ENCODE data around the gene PAPPA.

Gene PAPPA

DNA sequence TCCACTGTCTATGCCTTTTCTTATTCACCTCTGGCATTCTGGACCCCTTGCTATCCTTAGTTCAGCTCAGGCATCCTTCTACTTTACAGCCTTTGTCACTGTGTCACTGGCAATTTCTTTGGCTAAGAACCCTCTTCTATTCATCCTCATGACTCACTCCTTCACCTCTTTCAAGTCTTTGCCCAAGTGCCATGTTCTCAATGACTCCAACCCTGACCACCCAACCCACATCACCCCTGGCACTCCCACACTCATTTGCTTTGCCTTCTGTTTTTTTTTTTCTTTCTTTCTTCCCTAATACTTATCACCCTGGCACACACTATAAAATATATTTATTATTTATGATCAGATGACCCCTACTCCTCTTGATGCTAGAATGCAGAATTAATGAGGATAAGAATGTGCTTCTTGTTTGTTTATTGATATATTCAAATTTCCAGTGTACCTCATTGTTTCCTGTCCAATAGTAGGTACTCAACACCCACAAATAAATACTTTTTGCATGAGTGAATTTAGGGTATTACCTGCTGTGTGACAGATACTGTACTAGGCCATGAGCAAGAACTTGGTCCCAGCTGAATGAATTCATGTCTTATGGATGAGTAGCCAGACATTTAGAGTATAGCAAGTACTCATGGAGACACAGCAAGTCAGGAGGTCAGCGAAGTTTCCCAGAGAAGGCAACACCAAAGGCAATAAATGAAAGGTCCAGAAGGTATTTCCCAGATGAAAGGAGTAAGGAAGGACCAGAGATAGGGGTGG, 236.1 kb downstream of the PAPPA start:
- H3K4me3 ChIP-seq (ENCODE audit: low read length): no peak overlapping the region
- DNase-seq (ENCODE audit: low read depth, low spot score): no peak

DNA sequence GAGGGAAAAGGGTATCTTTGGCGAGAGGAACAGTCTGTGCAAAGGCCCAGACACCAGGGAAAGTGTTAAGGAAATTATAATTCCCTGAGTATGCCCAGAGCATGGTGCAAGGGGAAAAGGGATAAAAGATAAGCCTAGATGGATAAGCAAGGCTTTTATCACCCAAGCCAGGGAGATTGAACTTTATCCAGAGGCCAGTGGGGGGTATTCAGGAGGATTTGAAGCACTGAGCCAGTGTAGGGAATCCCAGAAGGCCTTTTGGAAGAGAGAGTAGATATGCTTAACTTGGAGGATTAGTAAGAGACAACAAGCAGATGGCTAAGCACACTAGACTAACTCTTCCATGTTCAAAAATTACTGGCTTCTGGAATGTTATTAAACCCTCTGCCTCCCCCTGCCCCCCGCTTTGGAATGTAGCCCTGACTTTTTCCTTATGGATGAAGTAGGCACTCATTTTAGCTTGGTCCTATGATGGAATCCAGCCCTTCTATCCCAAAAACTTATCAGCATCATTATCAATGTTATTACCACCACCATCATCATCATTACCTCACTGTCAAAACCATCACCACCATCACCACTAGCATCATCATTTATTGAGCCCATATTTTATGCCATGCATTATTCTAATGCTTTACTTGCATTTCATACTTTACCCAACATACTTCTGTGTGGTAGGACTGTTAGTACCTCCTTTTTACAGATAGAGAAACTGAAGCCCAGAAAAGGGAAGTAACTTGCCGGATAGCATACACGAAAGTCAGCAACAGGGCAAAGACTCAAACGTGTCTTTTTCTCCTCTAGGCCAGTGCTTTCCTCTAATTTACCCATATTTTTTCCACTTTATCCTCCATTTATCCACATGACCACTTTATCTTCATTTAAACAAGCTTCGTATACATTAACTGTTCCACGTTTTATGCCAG, 237.0 kb downstream of the PAPPA start:
- DNase-seq (ENCODE audit: low read depth, low spot score): no peak
- H3K4me3 ChIP-seq (ENCODE audit: low read length): no peak overlapping the region

DNA sequence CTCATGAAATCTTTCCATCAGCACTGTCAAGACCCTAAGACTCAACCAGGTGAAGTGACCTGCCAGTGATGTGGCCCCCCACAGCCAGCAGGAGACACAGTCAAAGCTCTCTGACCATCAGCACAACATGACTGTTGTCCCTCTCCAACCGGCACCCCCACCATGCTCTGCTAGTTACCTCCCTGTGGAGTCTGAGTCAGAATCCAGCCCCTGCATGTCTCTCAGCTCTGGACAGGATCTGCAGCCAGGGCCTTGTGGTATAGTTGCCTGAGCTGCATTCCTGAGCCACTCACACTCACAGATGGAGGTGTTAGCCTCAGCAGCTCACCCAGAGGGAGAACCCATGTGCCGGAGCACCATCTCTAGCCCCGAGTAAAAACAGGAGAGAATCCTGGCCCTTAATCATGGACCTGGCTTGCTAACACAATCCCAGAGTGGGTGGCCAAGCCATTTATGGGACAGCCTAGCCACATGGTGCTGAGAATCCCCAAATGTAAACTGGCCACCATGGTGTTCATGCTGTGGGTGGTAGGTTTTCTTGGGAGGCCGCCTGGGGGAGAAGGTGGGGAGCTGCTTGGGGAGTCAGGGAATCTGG, 237.8 kb downstream of the PAPPA start:
- no peak for DNase-seq (ENCODE audit: low read depth, low spot score)

DNA sequence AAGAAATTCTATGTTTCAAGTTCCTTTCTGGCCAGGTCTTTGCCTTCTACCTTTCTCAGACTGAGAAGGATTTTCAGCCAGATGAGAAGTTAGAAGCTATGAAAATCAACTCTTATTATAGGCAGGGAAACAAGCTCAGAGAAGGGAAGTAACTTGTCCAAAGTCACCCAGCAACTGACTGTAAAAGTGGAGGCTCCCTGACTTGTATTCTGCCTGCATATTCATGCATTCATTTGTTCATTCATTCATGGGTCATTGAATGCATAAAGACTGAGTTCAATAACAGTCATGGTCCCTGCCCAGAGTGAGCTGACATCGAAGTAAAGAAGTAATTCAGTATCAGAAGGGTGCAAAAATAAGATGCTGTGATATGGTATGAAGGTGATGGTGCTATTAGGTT, 239.6 kb downstream of the PAPPA start:
- DNase-seq (ENCODE audit: low read depth, low spot score): no peak
- H3K4me3 ChIP-seq (ENCODE audit: low read length): no peak overlapping the region

More for the DNA sequence above, 237.8 kb downstream of the PAPPA start:
- H3K4me3 ChIP-seq (ENCODE audit: low read length): no peak overlapping the region

DNA sequence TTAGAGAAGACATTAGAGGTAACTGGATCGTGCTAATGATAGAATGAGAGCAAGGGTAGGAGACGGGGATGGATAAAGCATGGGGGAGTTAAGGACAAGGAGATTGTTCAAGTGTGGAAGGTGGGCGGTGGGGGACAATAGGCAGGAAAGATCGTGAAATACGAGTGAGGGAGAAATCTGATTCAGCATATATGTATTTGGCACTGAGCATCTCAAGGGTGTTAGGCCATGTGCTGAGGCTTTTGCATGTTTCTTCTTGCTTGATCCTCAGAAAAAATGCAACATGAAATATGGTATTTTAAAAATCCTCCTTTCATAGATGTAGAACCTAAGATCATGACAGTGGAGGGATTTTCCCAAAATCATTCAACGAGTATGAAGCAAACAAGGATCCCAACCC, 240.5 kb downstream of the PAPPA start:
- no peak overlapping the region for H3K4me3 ChIP-seq (ENCODE audit: low read length)

DNA sequence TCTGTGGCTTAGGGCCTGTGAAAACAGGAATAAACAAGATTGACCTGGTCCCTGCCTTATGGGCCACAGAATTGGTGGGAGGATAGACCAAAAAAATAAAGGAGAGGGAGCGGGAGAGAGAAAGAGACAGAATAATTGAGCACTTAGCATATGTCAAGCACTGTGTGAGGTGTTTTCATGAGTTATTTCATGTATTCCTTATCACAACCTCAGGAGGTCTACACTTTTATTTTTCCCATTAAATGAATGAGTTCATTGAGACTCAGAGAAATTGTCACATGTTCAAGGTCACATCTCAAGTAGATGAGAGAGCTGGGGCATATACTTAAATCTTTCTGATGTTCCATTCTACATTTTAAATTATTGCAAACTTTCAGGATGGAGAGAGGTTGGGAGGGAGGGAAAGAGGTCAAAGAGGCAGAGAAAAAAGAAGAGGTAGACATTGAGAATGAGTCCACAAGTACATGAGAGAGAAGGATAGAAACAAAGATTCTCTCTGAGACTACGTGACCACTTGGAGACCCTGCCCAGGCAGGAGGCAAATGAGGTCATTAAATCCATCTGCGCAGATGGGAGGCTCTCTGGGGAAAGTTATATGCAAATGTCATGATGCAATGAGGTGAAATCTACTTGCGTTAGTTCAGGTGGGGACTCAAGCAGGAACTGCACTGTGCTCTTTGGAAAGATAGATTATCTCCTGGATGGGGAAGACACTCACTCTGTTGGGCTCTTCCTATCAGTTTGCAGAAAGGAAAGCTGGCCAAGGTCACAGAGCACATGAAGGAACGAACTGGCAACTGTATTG, 241.5 kb downstream of the PAPPA start:
- DNase-seq (ENCODE audit: low read depth, low spot score): no peak
- H3K4me3 ChIP-seq (ENCODE audit: low read length): no peak overlapping the region

More for the DNA sequence above, 240.5 kb downstream of the PAPPA start:
- DNase-seq (ENCODE audit: low read depth, low spot score): no peak

DNA sequence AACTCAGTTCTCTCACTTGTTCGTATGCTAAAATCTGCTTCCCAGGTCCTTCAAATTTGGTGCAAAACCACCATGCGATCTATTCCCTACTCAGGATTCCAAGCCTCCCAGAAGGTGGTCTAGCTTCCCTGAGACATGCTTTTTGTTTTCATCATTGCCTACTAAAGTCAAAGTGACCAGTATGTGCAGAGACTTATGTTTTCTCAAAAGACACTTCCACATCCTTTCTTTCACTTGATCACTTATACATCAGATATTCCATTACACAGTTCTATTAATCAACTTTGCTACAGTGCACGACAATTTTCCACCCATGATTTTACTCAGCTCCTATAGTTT, 242.1 kb downstream of the PAPPA start:
- no peak overlapping the region for H3K4me3 ChIP-seq (ENCODE audit: low read length)
- DNase-seq (ENCODE audit: low read depth, low spot score): no peak

DNA sequence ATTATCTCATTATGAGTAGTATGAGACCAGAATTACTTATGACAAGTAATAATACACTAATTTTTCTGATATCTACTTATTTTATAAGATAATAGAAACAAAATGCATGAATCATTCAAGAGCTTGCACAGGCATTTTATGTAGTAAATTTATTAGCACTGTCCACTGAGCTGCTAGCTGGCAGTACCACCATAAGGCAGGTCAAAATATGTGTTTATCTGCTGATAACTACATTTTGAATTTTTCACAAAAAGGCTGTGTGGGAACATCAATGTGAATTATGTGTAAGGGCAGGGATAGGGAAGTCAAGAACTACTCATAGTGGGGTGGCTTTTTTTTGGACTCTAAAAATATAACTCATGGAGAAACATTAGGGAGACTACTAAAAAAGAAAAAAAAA, 249.6 kb downstream of the PAPPA start:
- DNase-seq (ENCODE audit: low read depth, low spot score): no peak
- no peak overlapping the region for H3K4me3 ChIP-seq (ENCODE audit: low read length)

DNA sequence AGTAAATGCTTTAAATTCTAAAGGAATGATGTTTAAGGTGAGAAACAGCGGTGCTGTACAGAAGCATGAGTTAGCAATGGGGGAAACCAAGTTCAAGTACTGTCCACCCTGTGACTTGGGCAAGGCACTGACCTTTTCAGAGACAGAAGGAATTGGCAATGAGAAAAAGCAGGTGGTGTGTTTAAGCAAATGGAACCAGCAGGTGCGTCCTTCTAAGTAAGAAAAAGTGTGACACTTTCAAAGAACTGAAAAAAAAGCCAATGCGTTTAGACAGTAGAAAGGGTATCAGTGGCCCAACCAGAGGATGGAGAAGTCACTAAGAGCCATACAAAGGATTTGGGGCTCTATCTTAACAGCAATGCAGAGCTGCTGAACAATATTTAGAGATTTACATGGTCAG, 250.6 kb downstream of the PAPPA start:
- no peak overlapping the region for H3K4me3 ChIP-seq (ENCODE audit: low read length)
- no peak for DNase-seq (ENCODE audit: low read depth, low spot score)

DNA sequence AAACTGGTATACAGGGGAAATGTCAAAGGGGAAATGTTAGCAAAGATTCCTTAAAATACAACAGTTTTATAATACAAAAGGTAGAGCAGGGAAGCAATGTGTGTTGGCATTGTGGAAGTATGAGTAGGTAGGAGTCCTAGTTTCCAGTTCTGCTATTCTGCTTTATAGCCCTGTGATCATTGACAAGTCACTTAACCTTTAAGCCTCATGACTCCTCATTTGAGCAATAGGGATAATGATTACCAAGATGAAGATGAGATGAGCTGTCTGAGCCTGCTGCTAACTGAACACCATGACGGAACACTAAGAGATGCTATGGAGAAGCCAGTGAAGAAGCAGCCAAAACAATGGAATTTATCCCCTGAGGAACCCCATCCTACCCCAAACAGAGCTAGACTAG, 251.7 kb downstream of the PAPPA start:
- no peak for DNase-seq (ENCODE audit: low read depth, low spot score)
- H3K4me3 ChIP-seq (ENCODE audit: low read length): no peak overlapping the region

DNA sequence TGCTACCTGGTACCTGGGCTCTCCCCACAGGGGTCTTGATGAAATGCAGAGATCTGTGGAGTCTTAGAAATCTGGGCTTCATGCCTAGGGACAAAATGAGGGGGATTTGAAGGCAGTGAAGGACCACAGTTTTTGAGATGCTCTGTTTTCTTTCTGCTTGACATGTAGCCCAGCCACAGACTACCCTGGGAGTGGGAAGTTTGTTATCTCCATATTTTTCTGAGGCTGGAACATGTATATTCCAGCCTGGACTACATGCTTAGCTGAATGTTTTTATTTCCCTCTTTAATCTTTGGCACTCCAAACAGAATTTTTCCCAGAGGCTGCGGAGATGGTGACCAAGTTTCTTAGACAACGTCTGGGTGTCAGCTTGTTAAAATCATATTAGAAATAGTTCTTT, 252.9 kb downstream of the PAPPA start:
- H3K4me3 ChIP-seq (ENCODE audit: low read length): no peak overlapping the region
- DNase-seq (ENCODE audit: low read depth, low spot score): no peak

DNA sequence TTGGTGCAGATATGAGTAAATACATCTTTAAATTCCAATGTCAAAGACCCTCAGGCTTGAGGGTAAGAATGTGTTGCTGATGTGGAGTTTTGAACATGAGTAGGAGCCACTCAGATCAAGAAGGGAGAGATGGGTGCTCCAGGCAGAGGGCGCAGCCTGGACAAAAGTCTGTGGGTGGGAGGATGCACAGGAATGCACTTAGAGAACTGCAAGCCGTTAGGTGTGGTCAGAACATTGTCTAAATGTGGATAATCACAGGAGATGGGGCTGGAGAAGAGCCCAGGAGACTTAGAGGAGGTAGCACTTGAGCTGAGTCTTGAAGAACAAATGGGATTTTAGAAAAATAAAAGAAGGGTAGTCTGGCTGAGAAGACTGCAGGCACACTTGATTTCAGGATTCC, 255.5 kb downstream of the PAPPA start:
- no peak overlapping the region for H3K4me3 ChIP-seq (ENCODE audit: low read length)
- DNase-seq (ENCODE audit: low read depth, low spot score): no peak

DNA sequence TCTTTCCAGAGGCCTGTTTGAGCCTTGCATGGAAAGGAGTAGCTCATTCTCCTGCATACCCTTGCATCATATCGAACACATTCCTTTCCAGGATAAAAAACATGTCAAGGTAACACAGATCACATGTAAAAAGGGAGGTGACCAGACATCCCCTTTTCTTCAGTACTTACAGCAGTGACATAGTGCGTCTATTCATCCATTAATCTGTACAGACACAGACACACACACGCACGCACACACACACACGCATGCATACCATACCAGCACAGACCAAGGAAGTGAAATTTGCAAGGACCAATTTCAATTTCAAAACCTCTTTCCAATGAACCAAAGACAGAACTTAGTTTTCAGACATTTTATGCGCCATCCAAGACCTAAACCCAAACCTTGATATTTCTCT, 256.0 kb downstream of the PAPPA start:
- H3K4me3 ChIP-seq (ENCODE audit: low read length): no peak overlapping the region
- no peak for DNase-seq (ENCODE audit: low read depth, low spot score)

DNA sequence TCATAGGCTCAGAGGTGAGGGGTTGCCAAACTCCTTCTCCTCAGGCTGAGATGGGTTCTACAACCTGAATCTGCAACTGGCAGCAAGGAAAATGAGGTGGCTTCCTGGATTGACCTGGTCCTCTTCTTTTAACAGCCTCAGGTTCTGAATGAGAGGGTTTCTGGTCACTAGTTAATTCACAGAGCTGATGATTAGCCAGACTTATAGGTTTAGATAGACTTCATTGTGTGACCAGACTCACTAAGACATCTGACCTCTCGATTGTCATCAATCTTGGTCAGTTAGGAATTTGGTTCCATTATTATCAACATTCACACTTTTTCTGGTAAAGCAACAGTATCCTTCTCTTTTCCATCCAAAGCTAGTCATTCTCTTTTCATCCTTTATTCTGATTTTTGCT, 257.9 kb downstream of the PAPPA start:
- no peak overlapping the region for H3K4me3 ChIP-seq (ENCODE audit: low read length)
- no peak for DNase-seq (ENCODE audit: low read depth, low spot score)

DNA sequence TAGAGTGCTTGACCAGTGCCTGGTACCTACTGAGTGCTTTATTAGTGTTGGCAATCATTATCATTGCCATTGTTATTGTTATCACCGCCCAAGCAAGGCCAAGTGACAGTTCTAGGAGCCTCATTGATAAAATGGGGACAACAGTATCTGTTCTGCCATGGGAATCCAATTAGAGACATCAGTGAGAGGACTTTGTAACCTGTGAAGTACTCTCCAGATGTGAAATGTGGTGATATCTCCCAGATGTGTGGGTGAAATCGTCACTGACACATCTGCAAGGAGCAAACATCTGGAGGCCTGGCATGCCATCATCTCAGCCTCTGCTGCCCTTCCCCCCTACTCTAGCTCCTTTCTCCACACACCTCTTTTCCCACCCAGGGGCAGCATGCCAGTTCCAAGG, 260.8 kb downstream of the PAPPA start:
- H3K4me3 ChIP-seq (ENCODE audit: low read length): no peak overlapping the region
- DNase-seq (ENCODE audit: low read depth, low spot score): no peak

DNA sequence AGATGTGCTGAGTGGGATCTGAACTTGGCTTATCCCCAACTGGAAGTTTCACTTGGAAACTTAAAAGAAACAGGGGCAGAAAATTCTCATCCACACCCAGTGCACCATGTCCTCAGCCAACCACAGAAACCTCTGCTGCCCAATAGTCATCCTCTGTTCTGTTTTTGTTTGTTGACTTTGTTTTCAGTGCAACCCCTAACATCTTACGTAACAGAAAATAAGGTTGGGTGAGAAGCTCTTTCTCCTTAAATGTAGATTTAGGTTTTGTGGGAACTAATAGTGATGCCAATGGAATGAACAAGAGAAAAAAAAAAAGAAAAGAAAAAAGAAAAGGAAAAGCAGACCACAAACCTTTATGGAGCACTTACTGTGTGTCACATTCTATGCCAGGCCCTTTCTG, 262.8 kb downstream of the PAPPA start:
- no peak overlapping the region for H3K4me3 ChIP-seq (ENCODE audit: low read length)
- no peak for DNase-seq (ENCODE audit: low read depth, low spot score)

DNA sequence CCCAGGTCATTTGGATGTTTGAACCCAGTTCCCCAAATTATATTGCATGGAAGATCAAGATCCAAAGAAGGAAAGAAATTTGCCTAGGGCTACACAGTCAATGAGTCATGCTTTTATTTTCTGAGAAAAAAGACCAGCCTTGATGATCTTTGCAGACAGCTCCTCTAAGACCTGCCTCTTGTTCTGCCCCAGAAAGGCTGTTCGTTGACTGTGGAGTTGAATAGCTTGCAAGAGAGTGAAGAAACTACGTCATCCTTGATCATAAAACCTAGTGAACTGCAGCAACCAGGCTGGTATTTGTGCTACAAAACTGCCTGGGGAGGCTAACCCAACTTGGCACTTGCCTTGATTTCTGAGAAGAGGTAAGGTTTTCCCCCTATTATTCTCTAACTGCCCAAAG, 263.9 kb downstream of the PAPPA start:
- no peak overlapping the region for H3K4me3 ChIP-seq (ENCODE audit: low read length)
- DNase-seq (ENCODE audit: low read depth, low spot score): no peak

DNA sequence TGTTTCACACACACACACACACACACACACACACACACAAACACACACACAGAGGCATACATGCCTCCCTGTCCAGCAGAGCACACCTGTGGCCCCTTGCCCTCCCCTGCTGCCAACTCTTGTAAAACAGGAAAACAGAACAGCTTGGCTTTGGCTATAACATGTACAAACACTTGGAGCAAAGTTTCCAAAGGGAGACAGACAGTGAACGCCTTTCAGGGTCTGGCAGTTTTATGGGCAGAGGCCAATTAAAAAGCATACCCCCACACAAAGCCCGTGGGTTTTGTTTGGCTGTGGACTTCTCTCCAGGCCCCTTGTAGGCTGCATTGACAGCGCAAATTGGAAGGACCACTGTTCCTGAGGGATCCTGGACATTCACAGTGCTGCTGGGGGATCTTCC, 265.6 kb downstream of the PAPPA start:
- no peak overlapping the region for H3K4me3 ChIP-seq (ENCODE audit: low read length)
- DNase-seq (ENCODE audit: low read depth, low spot score): no peak

DNA sequence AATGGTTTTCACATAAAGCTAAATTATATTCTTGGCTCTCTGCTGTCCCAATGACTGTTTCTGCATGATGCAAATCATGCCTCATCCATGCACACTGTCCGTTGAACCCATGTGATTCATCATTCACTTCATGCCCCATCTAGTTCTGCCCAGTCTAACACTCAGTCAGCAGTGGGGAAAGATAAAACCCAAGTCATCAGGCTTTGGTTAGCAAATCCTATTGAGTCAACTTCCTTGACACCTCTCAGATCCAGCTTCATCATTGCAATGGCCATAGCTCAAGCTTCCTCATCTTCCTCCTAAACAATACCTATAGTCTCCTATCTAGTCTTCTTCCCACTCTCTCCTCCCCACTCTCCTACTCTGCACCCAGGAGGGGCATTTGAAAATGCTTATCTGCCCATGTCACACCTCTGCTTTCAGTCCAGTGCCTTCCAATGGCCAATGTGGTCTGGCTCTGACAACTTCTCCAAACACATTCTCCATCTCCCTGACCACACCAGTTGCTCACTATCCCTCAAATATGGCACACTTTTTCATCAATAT, 267.5 kb downstream of the PAPPA start:
- no peak overlapping the region for H3K4me3 ChIP-seq (ENCODE audit: low read length)
- DNase-seq (ENCODE audit: low read depth, low spot score): no peak
